NCI-H460 (cell line): ENCODE data around the gene CTNNA3. TPM values are rescaled to one million over a fixed set of nuclear protein-coding genes. Genes with fewer than 3 reads are reported as not detected.

Source experiments
- DNase-seq: peaks from one replicate; pipeline ENCODE4 v3.0.0-alpha.2; 2016; ENCODE audit warnings: low read depth; ENCODE audit errors: extremely low read depth
- total RNA-seq: library from RNA; depleted of rRNA; stranded (reverse); fragments of >200 nt; shearing (Covaris generic); gene quantifications from 2 replicates; pipeline ENCODE4 v1.2.3, GENCODE V29; 2014

CTNNA3 gene
- total RNA-seq, 1 experiment from 2014 or later = 0.47 TPM

- no peak for DNase-seq
Observed at GRCh38 chr10:66534866-66535265, 1161.1 kb downstream of the CTNNA3 start.

GRCh38 chr10:66521506-66521905, 1174.5 kb downstream of the CTNNA3 start:
- no peak for DNase-seq

- no peak for DNase-seq
Observed at GRCh38 chr10:66519616-66520015, 1176.4 kb downstream of the CTNNA3 start.

GRCh38 chr10:66514666-66515065, 1181.3 kb downstream of the CTNNA3 start:
- no peak for DNase-seq

GRCh38 chr10:66513504-66513903, 1182.5 kb downstream of the CTNNA3 start:
- no peak for DNase-seq

- DNase-seq = peak; percentile 2
Observed at GRCh38 chr10:66505003-66505657, 1190.9 kb downstream of the CTNNA3 start.

GRCh38 chr10:66501356-66501755, 1194.6 kb downstream of the CTNNA3 start:
- DNase-seq = no peak

GRCh38 chr10:66483966-66484365, 1212.0 kb downstream of the CTNNA3 start:
- no peak for DNase-seq

- DNase-seq = no peak
Observed at GRCh38 chr10:66472156-66472555, 1223.8 kb downstream of the CTNNA3 start.

- DNase-seq = no peak
Observed at GRCh38 chr10:66467042-66467441, 1229.0 kb downstream of the CTNNA3 start.

- DNase-seq = no peak
Observed at GRCh38 chr10:66466622-66467021, 1229.4 kb downstream of the CTNNA3 start.

- no peak for DNase-seq
Observed at GRCh38 chr10:66463611-66464010, 1232.4 kb downstream of the CTNNA3 start.

GRCh38 chr10:66457629-66458028, 1238.4 kb downstream of the CTNNA3 start:
- DNase-seq = no peak

- no peak for DNase-seq
Observed at GRCh38 chr10:66455304-66455703, 1240.7 kb downstream of the CTNNA3 start.

- DNase-seq = no peak
Observed at GRCh38 chr10:66440568-66440967, 1255.4 kb downstream of the CTNNA3 start.

GRCh38 chr10:66414943-66415342, 1281.1 kb downstream of the CTNNA3 start:
- DNase-seq = no peak

GRCh38 chr10:66405566-66405965, 1290.4 kb downstream of the CTNNA3 start:
- DNase-seq = no peak

- DNase-seq = no peak
Observed at GRCh38 chr10:66398669-66399068, 1297.3 kb downstream of the CTNNA3 start.

GRCh38 chr10:66394342-66395063, 1301.5 kb downstream of the CTNNA3 start:
- no peak for DNase-seq

GRCh38 chr10:66390926-66391325, 1305.1 kb downstream of the CTNNA3 start:
- DNase-seq = no peak

GRCh38 chr10:66381045-66381444, 1315.0 kb downstream of the CTNNA3 start:
- no peak for DNase-seq

- no peak for DNase-seq
Observed at GRCh38 chr10:66378117-66378876, 1317.7 kb downstream of the CTNNA3 start.
